OCI-LY1 (cell line): ENCODE results near the gene SCTR.

Experiments
- H2AFZ ChIP-seq: fragments of 200-600 bp; sonication (generic), shearing (Covaris generic); 2 replicates; pipeline ENCODE4 v1.6.0; 2014; ENCODE audit warnings: antibody characterized with exemption, mild to moderate bottlenecking, low read length
- H3F3A ChIP-seq: fragments of 200-600 bp; sonication (generic), shearing (Covaris generic); 2 replicates; pipeline ENCODE4 v1.6.0; 2014; ENCODE audit warnings: mild to moderate bottlenecking, antibody characterized with exemption, low read length, moderate library complexity; ENCODE audit not compliant: insufficient read depth
- H3K27ac ChIP-seq: fragments of 200-600 bp; sonication (generic); 2 replicates; pipeline ENCODE4 v1.5.1; 2014; ENCODE audit warnings: low read length, mixed run types, mild to moderate bottlenecking, low read depth; ENCODE audit not compliant: poor library complexity, severe bottlenecking
- H3K27me3 ChIP-seq: fragments of 200-600 bp; sonication (generic); 2 replicates; pipeline ENCODE4 v1.6.0; 2014; ENCODE audit warnings: antibody characterized with exemption, mild to moderate bottlenecking, low read length, moderate library complexity; ENCODE audit not compliant: insufficient read depth
- H3K36me3 ChIP-seq: fragments of 200-600 bp; sonication (generic); 2 replicates; pipeline ENCODE4 v1.6.1; 2014; ENCODE audit warnings: mild to moderate bottlenecking, antibody characterized with exemption, low read length, moderate library complexity, mixed read lengths; ENCODE audit not compliant: insufficient read depth
- H3K4me1 ChIP-seq: fragments of 200-600 bp; sonication (generic); 2 replicates; pipeline ENCODE4 v1.5.1; 2014; ENCODE audit warnings: mild to moderate bottlenecking, low read length, moderate library complexity; ENCODE audit not compliant: insufficient read depth, severe bottlenecking
- H3K4me2 ChIP-seq: fragments of 200-600 bp; sonication (generic), shearing (Covaris generic); 2 replicates; pipeline ENCODE4 v1.6.1; 2014; ENCODE audit warnings: low read length
- H3K4me3 ChIP-seq: fragments of 200-600 bp; sonication (generic); 2 replicates; pipeline ENCODE4 v1.5.1; 2014; ENCODE audit warnings: low read length, low read depth, mild to moderate bottlenecking, mixed read lengths; ENCODE audit not compliant: poor library complexity, severe bottlenecking
- H3K79me2 ChIP-seq: fragments of 200-600 bp; shearing (Covaris generic); 2 replicates; pipeline ENCODE4 v1.6.1; 2016; ENCODE audit warnings: mixed run types, low read length, mixed read lengths; ENCODE audit not compliant: insufficient read depth
- H3K9ac ChIP-seq: fragments of 200-600 bp; sonication (generic), shearing (Covaris generic); 2 replicates; pipeline ENCODE4 v1.6.1; 2014; ENCODE audit warnings: mild to moderate bottlenecking, low read length, mixed read lengths
- H3K9me2 ChIP-seq: fragments of 200-600 bp; sonication (generic), shearing (Covaris generic); 2 replicates; pipeline ENCODE4 v1.6.1; 2014; ENCODE audit warnings: low read depth, mild to moderate bottlenecking, low read length, mixed read lengths
- H3K9me3 ChIP-seq: fragments of 200-600 bp; shearing (Covaris generic); 2 replicates; pipeline ENCODE4 v1.6.1; 2014; ENCODE audit warnings: low read length, mixed read lengths
- H4K20me1 ChIP-seq: fragments of 200-600 bp; sonication (generic), shearing (Covaris generic); 2 replicates; pipeline ENCODE4 v1.6.0; 2016; ENCODE audit warnings: mild to moderate bottlenecking, low read length; ENCODE audit not compliant: insufficient read depth
- CTCF ChIP-seq: fragments of 200-600 bp; sonication (generic), shearing (Covaris generic); IDR thresholded peaks from 2 replicates; pipeline ENCODE4 v1.5.1; 2017; ENCODE audit warnings: mild to moderate bottlenecking, antibody characterized with exemption, low read length, moderate library complexity, mixed read lengths
- EZH2 ChIP-seq: fragments of 200-600 bp; sonication (generic), shearing (Covaris generic); IDR thresholded peaks from 2 replicates; pipeline ENCODE4 v1.8.0; 2017; ENCODE audit warnings: borderline replicate concordance, mixed run types, mild to moderate bottlenecking, antibody characterized with exemption, low read length, moderate library complexity, mixed read lengths

Gene SCTR

GRCh38 chr2:119531292-119531691 is 7.0 kb upstream of the SCTR start:
- Histone ChIP-seq H3K4me1 (no peaks in the 10 kb centered on the region), H3K27me3 (no peaks in the 10 kb centered on the region), H3K9me3 (no peaks in the 10 kb centered on the region), H3F3A (no peaks in the 10 kb centered on the region), H3K9ac (no peak overlapping the region), H2AFZ (no peak overlapping the region), H3K4me2 (no peak overlapping the region), H4K20me1 (no peaks in the 10 kb centered on the region), H3K36me3 (no peaks in the 10 kb centered on the region), H3K4me3 (no peak overlapping the region), H3K27ac (no peak overlapping the region), H3K9me2 (no peaks in the 10 kb centered on the region), H3K79me2 (no peaks in the 10 kb centered on the region)
- TF ChIP-seq CTCF (peak; percentile 22; the same call in 1 of the 2 replicates), EZH2 (no peak)

- H3K79me2 ChIP-seq, result no peaks in the 10 kb centered on the region
- no peak overlapping the region for H2AFZ ChIP-seq
- no peak overlapping the region for H3K4me3 ChIP-seq
- H3K4me2 ChIP-seq, result no peak overlapping the region
- no peaks in the 10 kb centered on the region for H3K4me1 ChIP-seq
- H4K20me1 ChIP-seq, result no peaks in the 10 kb centered on the region
- no peaks in the 10 kb centered on the region for H3K9me3 ChIP-seq
- no peaks in the 10 kb centered on the region for H3K27me3 ChIP-seq
- no peaks in the 10 kb centered on the region for H3K9me2 ChIP-seq
- TF ChIP-seq CTCF (no peak), EZH2 (no peak)
- H3K36me3 ChIP-seq, result no peaks in the 10 kb centered on the region
- no peaks in the 10 kb centered on the region for H3F3A ChIP-seq
- H3K9ac ChIP-seq, result no peak overlapping the region
- no peak overlapping the region for H3K27ac ChIP-seq
Observed at GRCh38 chr2:119527999-119528398, 3.7 kb upstream of the SCTR start.

GRCh38 chr2:119525614-119526013 is 1.3 kb upstream of the SCTR start:
- Histone ChIP-seq H3K9me2 (no peaks in the 10 kb centered on the region), H3K4me3 (no peak overlapping the region)

More at GRCh38 chr2:119525614-119526013, 1.3 kb upstream of the SCTR start:
- H3K27me3 ChIP-seq, result no peaks in the 10 kb centered on the region
- H3K4me1 ChIP-seq, result no peaks in the 10 kb centered on the region
- H3K36me3 ChIP-seq, result no peaks in the 10 kb centered on the region
- H3K9ac ChIP-seq, result no peak overlapping the region
- H3K4me2 ChIP-seq, result no peak overlapping the region
- no peaks in the 10 kb centered on the region for H4K20me1 ChIP-seq
- no peaks in the 10 kb centered on the region for H3F3A ChIP-seq
- TF ChIP-seq EZH2 (no peak), CTCF (no peak)
- no peaks in the 10 kb centered on the region for H3K9me3 ChIP-seq
- H2AFZ ChIP-seq, result no peak overlapping the region
- H3K27ac ChIP-seq, result no peak overlapping the region
- H3K79me2 ChIP-seq, result no peaks in the 10 kb centered on the region
